HEK293 (cell line): ENCODE data around the gene STAT5B.

Experiments used
- CTCF ChIA-PET: fragments of 350-600 bp; formaldehyde crosslinking; extraction: SDS; loops from one replicate; lab custom pipeline; 2021; ENCODE audit warnings: antibody characterized with exemption; lab: Yijun Ruan, JAX
- POLR2A ChIA-PET: fragments of 300-600 bp; formaldehyde crosslinking; extraction: SDS; loops from one replicate; lab custom pipeline; 2020; ENCODE audit warnings: antibody characterized with exemption, inconsistent platforms; lab: Yijun Ruan, JAX
- H3K27ac ChIP-seq: fragments of 200-500 bp; sonication (Bioruptor generic); 2 replicates; pipeline ENCODE4 v1.5.1; 2014; ENCODE audit warnings: low read depth, low read length, control low read depth, inconsistent platforms; ENCODE audit errors: extremely low read depth
- H3K36me3 ChIP-seq, 2 experiments: fragments of 200-500 bp in 1 of 2; sonication (Bioruptor generic) in 1 of 2; 1 replicate in 1 of 2; 2 replicates in 1 of 2; pipeline ENCODE4 v1.5.1; 2014 to 2017; ENCODE audit warnings: inconsistent platforms in 2 of 2, low read length in 2 of 2; ENCODE audit not compliant: control insufficient read depth in 2 of 2, insufficient read depth in 1 of 2
- H3K4me1 ChIP-seq: fragments of 200-500 bp; sonication (Bioruptor generic); 2 replicates; pipeline ENCODE4 v1.5.1; 2014; ENCODE audit warnings: mild to moderate bottlenecking, low read length, inconsistent platforms; ENCODE audit not compliant: control insufficient read depth, insufficient read depth
- H3K4me3 ChIP-seq: 2 replicates; pipeline ENCODE4 v1.5.1; 2011; ENCODE audit warnings: low read depth, mild to moderate bottlenecking, control low read depth, low read length, moderate library complexity
- H3K9me3 ChIP-seq: fragments of 200-500 bp; sonication (Bioruptor generic); 2 replicates; pipeline ENCODE4 v1.5.1; 2014; ENCODE audit warnings: low read depth, low read length, inconsistent platforms; ENCODE audit not compliant: control insufficient read depth, insufficient read depth
- FEZF1 ChIP-seq: fragments of 450-650 bp; formaldehyde crosslinking; IDR thresholded peaks from 2 replicates; pipeline ENCODE4 v1.5.1; 2016; ENCODE audit warnings: missing biosample characterization, missing genetic modification characterization
- GLI4 ChIP-seq: fragments of 450-650 bp; formaldehyde crosslinking; IDR thresholded peaks from 2 replicates; pipeline ENCODE4 v1.5.1; 2016; ENCODE audit warnings: missing biosample characterization, missing genetic modification characterization
- HOXD13 ChIP-seq: sonication (generic); formaldehyde crosslinking; IDR thresholded peaks from 2 replicates; pipeline ENCODE4 v1.8.0; 2022; ENCODE audit warnings: missing genetic modification reagents, borderline replicate concordance
- IKZF3 ChIP-seq: fragments of 450-650 bp; IDR thresholded peaks from 2 replicates; pipeline ENCODE4 v1.5.0; 2018; ENCODE audit warnings: missing biosample characterization, mild to moderate bottlenecking, missing genetic modification characterization, moderate library complexity
- KLF17 ChIP-seq: fragments of 450-650 bp; formaldehyde crosslinking; IDR thresholded peaks from 2 replicates; pipeline ENCODE4 v1.5.1; 2016; ENCODE audit warnings: missing biosample characterization, missing genetic modification characterization
- MYNN ChIP-seq: fragments of 450-650 bp; formaldehyde crosslinking; IDR thresholded peaks from 2 replicates; pipeline ENCODE4 v1.5.1; 2016; ENCODE audit warnings: missing biosample characterization, missing genetic modification characterization, borderline replicate concordance
- PRDM1 ChIP-seq: fragments of 450-650 bp; formaldehyde crosslinking; IDR thresholded peaks from 2 replicates; pipeline ENCODE4; 2016; ENCODE audit warnings: missing biosample characterization, missing genetic modification characterization
- PRDM6 ChIP-seq: fragments of 450-650 bp; formaldehyde crosslinking; IDR thresholded peaks from 2 replicates; pipeline ENCODE4 v1.5.1; 2017; ENCODE audit warnings: missing biosample characterization, missing genetic modification characterization
- SCRT2 ChIP-seq: fragments of 450-650 bp; formaldehyde crosslinking; IDR thresholded peaks from 2 replicates; pipeline ENCODE4 v1.5.1; 2016; ENCODE audit warnings: missing biosample characterization, missing genetic modification characterization
- TCF7L2 ChIP-seq: IDR thresholded peaks from 2 replicates; pipeline ENCODE4 v1.6.1; 2011; ENCODE audit warnings: low read depth, mild to moderate bottlenecking, inconsistent platforms, low read length, moderate library complexity, borderline replicate concordance
- WT1 ChIP-seq: fragments of 450-650 bp; formaldehyde crosslinking; IDR thresholded peaks from 2 replicates; pipeline ENCODE4 v1.5.1; 2016; ENCODE audit warnings: missing biosample characterization, missing genetic modification characterization
- ZEB2 ChIP-seq: fragments of 450-650 bp; formaldehyde crosslinking; IDR thresholded peaks from 2 replicates; pipeline ENCODE4 v1.5.1; 2016; ENCODE audit warnings: missing biosample characterization, missing genetic modification characterization
- ZNF140 ChIP-seq: fragments of 450-650 bp; formaldehyde crosslinking; IDR thresholded peaks from 2 replicates; pipeline ENCODE4 v1.5.1; 2016; ENCODE audit warnings: missing biosample characterization, missing genetic modification characterization
- ZNF19 ChIP-seq: fragments of 450-650 bp; formaldehyde crosslinking; IDR thresholded peaks from 2 replicates; pipeline ENCODE4; 2016; ENCODE audit warnings: missing biosample characterization, missing genetic modification characterization, low read depth
- ZNF280C ChIP-seq: fragments of 450-650 bp; formaldehyde crosslinking; IDR thresholded peaks from 2 replicates; pipeline ENCODE4 v1.5.1; 2016; ENCODE audit warnings: missing biosample characterization, missing genetic modification characterization
- ZNF362 ChIP-seq: fragments of 450-650 bp; formaldehyde crosslinking; IDR thresholded peaks from 2 replicates; pipeline ENCODE4 v1.5.1; 2016; ENCODE audit warnings: missing biosample characterization, missing genetic modification characterization
- ZNF366 ChIP-seq: fragments of 450-650 bp; formaldehyde crosslinking; conservative IDR thresholded peaks from 2 replicates; pipeline ENCODE4 v1.5.1; 2016; ENCODE audit warnings: missing biosample characterization, missing genetic modification characterization
- ZNF426 ChIP-seq: fragments of 450-650 bp; formaldehyde crosslinking; IDR thresholded peaks from 2 replicates; pipeline ENCODE4 v1.5.1; 2017; ENCODE audit warnings: missing biosample characterization, missing genetic modification characterization, mild to moderate bottlenecking, inconsistent platforms, moderate library complexity
- ZNF585B ChIP-seq: fragments of 450-650 bp; formaldehyde crosslinking; IDR thresholded peaks from 2 replicates; pipeline ENCODE4 v1.5.1; 2016; ENCODE audit warnings: missing biosample characterization, missing genetic modification characterization
- ZNF623 ChIP-seq: fragments of 450-650 bp; formaldehyde crosslinking; IDR thresholded peaks from 2 replicates; pipeline ENCODE4 v1.5.1; 2016; ENCODE audit warnings: missing biosample characterization, missing genetic modification characterization
- ZNF629 ChIP-seq: fragments of 450-650 bp; formaldehyde crosslinking; IDR thresholded peaks from 2 replicates; pipeline ENCODE4 v1.5.1; 2017; ENCODE audit warnings: missing biosample characterization, missing genetic modification characterization
- ZNF768 ChIP-seq: fragments of 450-650 bp; formaldehyde crosslinking; IDR thresholded peaks from 2 replicates; pipeline ENCODE4 v1.5.1; 2018; ENCODE audit warnings: missing biosample characterization, mild to moderate bottlenecking, missing genetic modification characterization

STAT5B gene

GRCh38 chr17:42274812-42275526, 1.2 kb downstream of the STAT5B start:
- POLR2A ChIA-PET = interaction anchor here (0.6 to 1.7 kb wide), 7 partner anchors 10 to 280 kb away, joined by 3 to 11 read pairs (median 4); no protein-coding TSS in a partner anchor
- peaks cover 44% of the 10 kb centered on the region for H3K4me1 ChIP-seq
- H3K27ac ChIP-seq = peak overlapping the region; percentile 85; the same call in 1 of the 2 replicates

GRCh38 chr17:42274253-42274542, 2.0 kb downstream of the STAT5B start:
- Histone ChIP-seq H3K9me3 (no peaks in the 10 kb centered on the region), H3K27ac (no peak overlapping the region)
- POLR2A ChIA-PET = interaction anchor here (0.6 to 1.7 kb wide), 2 partner anchors 9 to 31 kb away, joined by 4 to 5 read pairs; no protein-coding TSS in a partner anchor

More at GRCh38 chr17:42274812-42275526, 1.2 kb downstream of the STAT5B start:
- peak; percentile 27; the same call in 1 of the 2 replicates for TF ChIP-seq TCF7L2
- TF ChIP-seq IKZF3 (tag by site-specific recombination) = peak; percentile 62; the same call in 1 of the 2 replicates
- TF ChIP-seq ZNF585B (tag by site-specific recombination) = no peak
- no peak for TF ChIP-seq GLI4 (tag by site-specific recombination)
- TF ChIP-seq ZNF366 (tag by site-specific recombination) = peak; percentile 80
- peak; percentile 65; the same call in 1 of the 2 replicates for TF ChIP-seq FEZF1
- peak; percentile 75 for TF ChIP-seq PRDM6
- TF ChIP-seq PRDM1 (tag by site-specific recombination) = peak; percentile 27; the same call in 1 of the 2 replicates
- TF ChIP-seq KLF17 = 0 out of 2 replicates have a peak, but pooled peaks have one; percentile 18
- peak; percentile 91 for TF ChIP-seq SCRT2 (tag by site-specific recombination)
- no peak for TF ChIP-seq WT1 (tag by site-specific recombination)
- TF ChIP-seq ZNF629 (tag by site-specific recombination) = peak; percentile 45
- no peak for TF ChIP-seq ZNF362 (tag by site-specific recombination)
- TF ChIP-seq ZNF140 (tag by site-specific recombination) = no peak
- TF ChIP-seq ZNF426 = no peak
- no peak for TF ChIP-seq ZNF623 (tag by site-specific recombination)
- no peak for TF ChIP-seq ZNF768 (tag by site-specific recombination)
- TF ChIP-seq ZEB2 = peak; percentile 31; the same call in 1 of the 2 replicates
- TF ChIP-seq HOXD13 (CRISPR knock-in tag) = 0 out of 2 replicates have a peak, but pooled peaks have one; percentile 11
- no peak for TF ChIP-seq ZNF19 (tag by site-specific recombination)
- no peak for TF ChIP-seq MYNN
- CTCF ChIA-PET = interaction anchor here (0.7 to 1.8 kb wide), 4 partner anchors 47 to 570 kb away, joined by 3 to 9 read pairs (median 4); no protein-coding TSS in a partner anchor
- H3K4me3 ChIP-seq = peak overlapping the region; percentile 84
- H3K9me3 ChIP-seq = no peaks in the 10 kb centered on the region
- no peaks in the 10 kb centered on the region for H3K36me3 ChIP-seq

More at GRCh38 chr17:42274253-42274542, 2.0 kb downstream of the STAT5B start:
- TF ChIP-seq ZNF280C (tag by site-specific recombination) (no peak), ZNF362 (tag by site-specific recombination) (peak; percentile 56)
- Histone ChIP-seq H3K4me1 (peaks cover 44% of the 10 kb centered on the region), H3K4me3 (no peak overlapping the region), H3K36me3 (no peaks in the 10 kb centered on the region)
- CTCF ChIA-PET = interaction anchor here (0.5 to 3.1 kb wide), 5 partner anchors 16 to 158 kb away, joined by 3 to 9 read pairs (median 5); no protein-coding TSS in a partner anchor
